Stimulated activated CD4-positive, alpha-beta T cell treated with anti-CD3 and anti-CD28 coated beads, Interleukin-12 subunit alpha, Interleukin-12 subunit beta, amount 100 ng/mL, for 48 hours (primary cell): ENCODE results near the gene LTO1.

Source experiments
- DNase-seq, 3 donors: peaks; one replicate each; pipeline ENCODE4 v3.0.0-alpha.2; 2020; ENCODE audit warnings: low read depth in 2 of 3, low spot score in 1 of 3

The LTO1 gene

DNA sequence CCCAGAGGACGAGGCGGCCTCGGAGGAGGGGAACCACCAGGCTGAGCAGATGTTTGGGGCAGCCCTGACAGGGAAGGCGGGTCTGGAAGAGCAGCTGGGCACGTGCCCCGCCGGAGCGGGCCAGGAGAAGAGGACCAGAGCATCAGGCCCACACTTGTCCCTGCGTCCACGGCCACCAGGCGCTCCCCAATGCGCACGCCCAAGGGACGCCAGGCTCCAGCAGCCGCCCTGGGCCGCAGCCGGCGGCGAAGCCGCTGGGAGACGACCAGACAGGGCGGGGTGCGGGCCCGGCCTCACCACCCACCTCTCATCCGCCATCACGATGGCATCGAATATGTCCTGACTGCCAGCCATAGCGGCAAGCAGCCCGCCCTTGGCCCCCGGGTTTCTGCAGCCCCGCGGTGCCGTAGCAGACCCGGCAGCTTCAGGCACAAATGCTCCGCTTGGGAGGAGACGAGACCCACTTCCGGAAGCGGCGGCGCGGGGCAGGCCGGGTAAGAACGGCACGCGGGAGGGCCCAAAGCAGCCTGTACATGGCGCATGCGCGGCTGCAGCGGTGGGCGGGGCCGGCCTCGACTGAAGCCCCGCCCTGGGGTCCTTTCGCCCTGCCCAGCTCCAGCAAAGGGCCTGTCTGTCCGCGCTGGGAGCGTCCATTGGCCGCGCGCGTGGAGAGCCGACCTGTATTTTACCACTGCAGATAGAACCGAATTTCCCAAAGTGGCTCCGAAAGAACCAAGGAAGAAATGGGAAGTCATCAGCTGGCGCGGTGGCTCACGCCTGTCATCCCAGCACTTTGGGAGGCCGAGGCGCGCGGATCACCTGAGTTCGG is at the start of gene LTO1:
Gene LTO1, minus strand, starts transcription at position 468 of the 829 bp plus-strand sequence. Its CDS starts 114 bp downstream, at position 354.
- DNase-seq = peak; percentile 87 to 94 (median 89)

- DNase-seq = no peak
Observed at GRCh38 chr11:69721745-69722144, 46.6 kb upstream of the LTO1 start.

GRCh38 chr11:69721106-69721505 is 46.0 kb upstream of the LTO1 start:
- DNase-seq = no peak

- no peak for DNase-seq
Observed at GRCh38 chr11:69718912-69719311, 43.8 kb upstream of the LTO1 start.

GRCh38 chr11:69718147-69718546 is 43.0 kb upstream of the LTO1 start:
- DNase-seq = no peak

DNA sequence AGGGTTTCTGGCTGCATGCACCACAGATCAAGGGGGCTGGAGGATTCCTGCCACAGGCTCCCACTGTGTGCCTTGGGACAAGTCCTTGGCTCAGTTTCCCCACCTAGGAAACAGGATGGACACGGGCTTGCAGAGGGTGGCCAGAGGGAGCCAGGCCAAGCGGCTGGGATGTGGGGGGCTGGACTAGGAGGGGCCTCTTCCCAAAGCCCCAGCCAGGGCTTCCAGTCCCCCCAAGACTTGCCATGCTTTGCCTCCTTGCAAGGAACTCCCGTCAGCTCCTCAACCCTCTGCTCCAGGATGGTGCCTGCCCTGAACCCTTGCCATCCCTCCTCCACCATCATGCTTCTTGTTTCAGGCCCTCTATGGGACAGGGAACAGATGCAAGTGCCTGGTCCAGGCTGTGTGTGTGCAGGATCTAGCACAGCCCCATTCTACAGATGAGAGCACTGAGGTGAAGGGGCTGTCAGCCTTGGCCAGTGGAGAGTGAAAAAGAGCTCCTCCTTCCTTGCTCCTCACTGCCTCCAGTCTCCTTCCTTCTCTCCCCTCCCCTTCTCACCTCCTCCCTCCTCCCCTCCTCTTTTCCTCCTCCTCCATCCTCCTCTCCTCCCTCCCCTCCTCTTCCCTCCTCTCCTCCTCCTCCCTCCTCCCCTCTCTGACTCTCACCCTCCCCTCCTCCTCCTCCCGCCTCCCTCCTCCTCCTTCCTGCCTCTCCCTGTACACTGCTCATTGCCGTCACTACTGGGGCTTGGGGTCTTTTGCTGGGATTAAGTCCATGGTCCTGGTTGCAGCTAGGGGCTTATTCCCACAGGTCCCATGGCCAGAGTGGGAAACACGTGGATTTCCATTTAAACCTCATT is 42.0 kb upstream of the LTO1 start:
- DNase-seq = no peak

DNA sequence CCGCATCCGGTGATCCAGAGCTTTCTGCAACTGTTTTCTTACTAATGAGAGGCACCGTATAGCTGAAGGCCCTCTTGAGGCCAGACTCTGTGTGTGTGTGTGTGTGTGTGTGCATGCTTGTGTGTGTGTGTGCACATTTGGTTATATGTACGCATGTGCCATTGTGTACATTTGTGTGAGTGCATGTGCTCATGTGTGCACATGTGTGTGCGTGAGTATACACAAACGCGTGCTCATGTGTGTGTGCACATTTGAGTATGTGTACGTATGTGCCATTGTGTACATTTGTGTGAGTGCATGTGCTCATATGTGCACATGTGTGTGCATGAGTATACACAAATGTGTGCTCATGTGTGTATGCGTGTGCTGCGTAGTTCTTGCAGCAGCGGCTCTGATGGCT is 40.9 kb upstream of the LTO1 start:
- no peak for DNase-seq

DNA sequence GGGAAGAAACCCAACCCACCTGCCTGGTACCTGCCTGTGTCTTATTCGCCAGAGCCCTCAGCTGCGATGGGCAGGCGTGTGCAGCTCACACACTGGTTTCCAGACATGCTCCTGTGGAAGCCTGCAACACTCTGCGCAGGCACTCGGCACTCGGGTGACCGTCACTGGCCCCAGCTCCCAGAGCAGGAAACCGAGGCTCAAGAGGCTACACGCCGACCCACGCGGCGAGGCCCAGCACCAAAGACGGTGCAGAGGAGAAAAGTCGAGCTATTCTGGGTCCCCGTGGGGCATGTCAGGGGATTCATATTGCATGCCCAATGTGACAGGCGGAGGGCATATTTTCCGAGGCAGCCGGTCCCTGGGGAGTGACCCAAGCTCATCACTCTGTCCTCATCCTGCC is 40.3 kb upstream of the LTO1 start:
- no peak for DNase-seq

DNA sequence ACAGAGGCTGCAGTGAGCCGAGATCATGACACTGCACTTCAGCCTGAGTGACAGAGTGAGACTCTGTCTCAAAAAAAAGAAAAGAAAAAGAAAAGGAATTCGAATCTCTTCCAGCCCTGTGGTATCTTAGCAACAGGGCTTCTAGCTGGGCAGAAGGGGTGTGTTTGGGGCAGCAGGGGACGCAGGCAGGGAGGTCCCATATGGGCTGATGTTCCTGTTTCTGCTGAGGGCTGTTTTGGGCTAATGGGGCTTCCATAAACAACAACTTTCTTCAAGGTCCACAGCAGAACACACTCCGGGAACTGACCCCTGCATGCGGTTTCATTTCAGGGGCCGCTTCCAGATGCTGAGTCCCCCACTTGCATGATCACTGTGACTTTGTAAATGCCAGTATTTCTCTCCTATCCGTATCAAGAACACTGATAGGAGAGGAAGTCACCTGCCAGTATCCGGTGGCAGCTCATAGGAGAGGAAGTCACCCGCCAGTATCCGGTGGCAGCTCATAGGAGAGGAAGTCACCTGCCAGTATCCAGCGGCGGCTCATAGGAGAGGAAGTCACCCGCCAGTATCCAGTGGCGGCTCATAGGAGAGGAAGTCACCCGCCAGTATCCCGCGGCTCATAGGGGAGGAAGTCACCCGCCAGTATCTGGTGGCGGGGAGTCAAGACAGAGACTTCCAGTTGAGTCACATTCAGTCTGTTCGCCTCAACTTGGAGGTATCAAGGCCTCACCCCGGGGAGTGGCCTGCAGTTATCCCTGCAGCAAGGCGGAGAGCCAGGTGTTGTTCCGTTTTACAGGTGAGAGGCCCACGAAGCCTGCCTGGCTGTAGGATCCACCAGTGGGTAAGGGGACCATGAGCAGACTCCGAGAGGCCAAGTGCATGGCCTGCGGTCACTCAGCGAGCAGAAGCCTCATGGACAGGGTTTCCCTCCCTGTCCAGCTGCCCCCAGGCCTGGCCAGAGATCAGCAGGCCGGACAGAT is 37.0 kb upstream of the LTO1 start:
- no peak for DNase-seq

GRCh38 chr11:69708736-69709401 is 33.7 kb upstream of the LTO1 start:
- no peak for DNase-seq

- no peak for DNase-seq
Observed at GRCh38 chr11:69707176-69707575, 32.0 kb upstream of the LTO1 start.

GRCh38 chr11:69705901-69706787 is 31.0 kb upstream of the LTO1 start:
- DNase-seq = no peak

DNA sequence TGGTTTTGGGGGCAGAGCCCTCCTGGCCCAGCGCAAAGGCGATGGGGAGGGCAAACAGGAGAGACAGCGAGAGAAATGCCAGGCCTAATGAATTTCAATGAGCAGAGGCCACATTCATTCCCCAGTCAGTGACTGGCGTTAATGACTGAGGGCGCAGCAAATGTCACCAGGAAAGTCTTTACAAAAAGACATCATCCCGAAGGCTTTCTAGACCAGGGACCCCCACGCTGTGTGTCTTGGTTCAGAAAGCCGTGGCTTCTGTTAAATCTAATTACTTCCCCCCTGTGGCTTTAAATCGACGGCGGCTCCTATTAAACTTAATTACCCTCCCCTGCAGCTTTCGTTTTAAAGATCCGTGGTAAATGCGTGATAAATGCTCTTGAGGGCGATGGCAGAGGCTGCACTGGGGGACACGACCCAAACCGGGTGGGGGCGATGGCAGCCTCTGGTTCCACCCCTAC is 30.2 kb upstream of the LTO1 start:
- DNase-seq = no peak

GRCh38 chr11:69704508-69705253 is 29.5 kb upstream of the LTO1 start:
- no peak for DNase-seq

GRCh38 chr11:69703768-69704507 is 28.8 kb upstream of the LTO1 start, which contains the start of gene FGF19:
FGF19 (minus strand) TSS chr11:69704022; CDS start chr11:69703876, 146 bp downstream.
- DNase-seq = no peak

- no peak for DNase-seq
Observed at GRCh38 chr11:69703453-69703767, 28.3 kb upstream of the LTO1 start.

DNA sequence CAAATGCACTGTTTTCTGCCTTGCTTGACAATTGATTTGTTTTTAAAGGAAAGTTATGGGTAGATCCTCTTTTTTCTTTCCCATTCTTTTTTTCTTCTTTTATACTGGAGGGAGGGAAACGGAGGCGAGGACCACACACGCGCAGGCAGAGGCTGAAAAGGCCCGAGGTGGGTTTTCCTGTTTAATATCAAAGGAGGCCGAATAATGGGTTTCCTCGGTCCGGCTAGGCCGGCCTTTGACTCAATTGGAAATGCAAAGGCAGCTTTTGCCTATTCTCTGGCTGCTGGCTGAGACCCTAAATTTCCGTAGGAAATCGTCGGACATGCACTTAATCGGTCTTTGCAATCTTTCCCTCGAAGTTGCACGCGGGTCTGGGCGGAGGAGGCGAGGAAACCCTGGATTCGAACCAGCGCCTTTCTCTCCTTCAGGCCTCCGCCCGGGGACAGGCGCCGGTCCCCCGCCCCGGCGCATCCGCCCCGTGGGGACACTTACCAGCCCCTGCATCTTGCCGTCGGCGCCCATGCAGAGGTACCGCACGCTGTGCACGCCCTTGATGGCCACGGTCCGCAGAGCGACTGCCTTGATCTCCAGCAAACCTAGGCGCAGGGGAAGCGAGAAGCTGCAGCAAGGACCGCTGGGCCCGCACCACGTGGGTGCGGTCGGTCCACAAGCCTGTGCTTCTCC is 27.8 kb upstream of the LTO1 start:
- no peak for DNase-seq
